HEK293T (cell line): ENCODE data around the gene OR1K1.

ENCODE experiments used
- ELF4 ChIP-seq: fragments of 450-650 bp; IDR thresholded peaks from 2 replicates; pipeline ENCODE4 v1.6.1; 2017; ENCODE audit warnings: antibody characterized with exemption
- FOXK2 ChIP-seq: fragments of 450-650 bp; IDR thresholded peaks from 2 replicates; pipeline ENCODE4 v1.6.1; 2016; ENCODE audit warnings: mild to moderate bottlenecking
- NFRKB ChIP-seq: fragments of 450-650 bp; IDR thresholded peaks from 2 replicates; pipeline ENCODE4 v1.6.1; 2016; ENCODE audit warnings: mild to moderate bottlenecking, moderate library complexity
- SP1 ChIP-seq: fragments of 450-650 bp; IDR thresholded peaks from 2 replicates; pipeline ENCODE4 v1.6.1; 2017
- SUZ12 ChIP-seq: fragments of 450-650 bp; IDR thresholded peaks from 2 replicates; pipeline ENCODE4 v1.6.1; 2016; ENCODE audit warnings: mild to moderate bottlenecking
- TARDBP ChIP-seq: fragments of 450-650 bp; IDR thresholded peaks from 2 replicates; pipeline ENCODE4 v1.6.1; 2016

GRCh38 chr9:122788831-122789230 lies 11.1 kb upstream of the OR1K1 start, which contains the start of gene OR5C1:
- TF ChIP-seq SP1 (no peak), SUZ12 (no peak), TARDBP (no peak), ELF4 (no peak), FOXK2 (no peak), NFRKB (no peak)
